K562 (cell line): ENCODE results near the gene ALG11. TPM values are rescaled to one million over a fixed set of nuclear protein-coding genes. Genes with fewer than 3 reads are reported as not detected.

ENCODE experiments used
- ATAC-seq: fragments of 200-7000 bp; cut with Tn5 transposase; 3 replicates; pipeline ENCODE4 v1.9.1; 2020; ENCODE audit warnings: moderate library complexity
- BruUV-seq: library from RNA; stranded (reverse); fragments of 400-500 nt; replicated peaks from 2 replicates; lab custom pipeline; 2021; lab: Mats Ljungman, UMichigan
- CTCF ChIA-PET: fragments of 300-600 bp; formaldehyde crosslinking; extraction: SDS; loops from one replicate; lab custom pipeline; 2021; ENCODE audit warnings: low intra/inter-chr PET ratio; lab: Yijun Ruan, JAX
- POLR2A ChIA-PET: fragments of 300-600, 350-650 bp; sonication (Branson Sonifier 250); formaldehyde crosslinking; extraction: SDS; loops from one replicate; lab custom pipeline; 2021; ENCODE audit warnings: antibody characterized with exemption, inconsistent platforms; lab: Yijun Ruan, JAX
- DNase-seq, 4 experiments: peaks; one replicate each; pipeline versions ENCODE4 v3.0.0 to v3.0.0-alpha.2; 2011 to 2018; ENCODE audit warnings: low spot score in 3 of 4, mixed read lengths in 3 of 4; ENCODE audit errors: extremely low read depth in 1 of 4
- FAIRE-seq: peaks from 2 replicates; lab custom pipeline; 2011; peaks lifted over from hg19 to GRCh38; lab: Jason Lieb, UNC
- H2AFZ ChIP-seq: 2 replicates; pipeline ENCODE4 v1.6.0; 2011; ENCODE audit warnings: low read depth, low read length, control low read depth, inconsistent platforms
- H3K27ac ChIP-seq: fragments of 200-600 bp; 3 replicates; pipeline ENCODE4 v1.8.0; 2011; ENCODE audit warnings: low read depth, mild to moderate bottlenecking, control low read depth, inconsistent platforms, low read length, moderate library complexity, mixed read lengths; ENCODE audit errors: extremely low read depth
- H3K27me3 ChIP-seq, 2 experiments: fragments of 300-600 bp in 1 of 2; 2 replicates in 1 of 2; 3 replicates in 1 of 2; pipeline versions ENCODE4 v1.6.0 to v1.8.0; 2011; ENCODE audit warnings: inconsistent platforms in 2 of 2, low read length in 2 of 2, mild to moderate bottlenecking in 1 of 2, mixed read lengths in 1 of 2, moderate library complexity in 1 of 2; ENCODE audit not compliant: control insufficient read depth in 2 of 2, insufficient read depth in 2 of 2
- H3K36me3 ChIP-seq: fragments of 300-600 bp; 3 replicates; pipeline ENCODE4 v1.8.0; 2011; ENCODE audit warnings: mild to moderate bottlenecking, low read length, inconsistent platforms; ENCODE audit not compliant: control insufficient read depth, insufficient read depth
- H3K4me1 ChIP-seq, 2 experiments: fragments of 200-600 bp in 1 of 2; replicated peaks in 1 of 2; 2 replicates in 1 of 2; 3 replicates in 1 of 2; pipeline versions ENCODE4 v1.5.1 to v1.8.0; 2011; ENCODE audit warnings: inconsistent platforms in 2 of 2, low read length in 2 of 2, mild to moderate bottlenecking in 1 of 2, mixed read lengths in 1 of 2, moderate library complexity in 1 of 2; ENCODE audit not compliant: control insufficient read depth in 2 of 2, insufficient read depth in 2 of 2
- H3K4me2 ChIP-seq: 2 replicates; pipeline ENCODE4 v1.6.1; 2011; ENCODE audit warnings: low read length, control low read depth, inconsistent platforms, mixed read lengths; ENCODE audit not compliant: insufficient read depth
- H3K4me3 ChIP-seq: fragments of 200-600 bp; sonication (generic), shearing (Covaris generic); 2 replicates; pipeline ENCODE4 v1.5.1; 2016; ENCODE audit warnings: control low read depth, inconsistent platforms
- H3K79me2 ChIP-seq: fragments of 200-600 bp; 3 replicates; pipeline ENCODE4 v1.8.0; 2011; ENCODE audit warnings: low read length, inconsistent platforms; ENCODE audit not compliant: control insufficient read depth, insufficient read depth
- H3K9ac ChIP-seq, 2 experiments: 2 replicates each; pipeline versions ENCODE4 v1.6.0 to v1.6.1; 2011; ENCODE audit warnings: low read depth in 2 of 2, low read length in 2 of 2, control low read depth in 1 of 2, inconsistent platforms in 1 of 2, mild to moderate bottlenecking in 1 of 2, mixed read lengths in 1 of 2; ENCODE audit not compliant: insufficient read depth in 1 of 2
- H3K9me1 ChIP-seq: one replicate; pipeline ENCODE4 v1.6.0; 2011; ENCODE audit warnings: inconsistent platforms, mild to moderate bottlenecking, low read length, moderate library complexity; ENCODE audit not compliant: control insufficient read depth, insufficient read depth
- H3K9me3 ChIP-seq: replicated peaks from 2 replicates; pipeline ENCODE4 v1.5.1; 2011; ENCODE audit warnings: low read depth, low read length, inconsistent platforms; ENCODE audit not compliant: control insufficient read depth, insufficient read depth
- H4K20me1 ChIP-seq: replicated peaks from 2 replicates; pipeline ENCODE4 v1.6.1; 2011; ENCODE audit warnings: low read length, inconsistent platforms, mixed read lengths; ENCODE audit not compliant: control insufficient read depth, insufficient read depth
- AFF4 ChIP-seq: sonication (generic); formaldehyde crosslinking; IDR thresholded peaks from 2 replicates; pipeline ENCODE4 v1.8.0; 2023; ENCODE audit warnings: mild to moderate bottlenecking, missing genetic modification reagents
- ARID2 ChIP-seq: fragments of 450-650 bp; IDR thresholded peaks from 2 replicates; pipeline ENCODE4 v1.6.1; 2017; ENCODE audit warnings: antibody characterized with exemption, mild to moderate bottlenecking
- C11orf30 ChIP-seq: fragments of 450-650 bp; IDR thresholded peaks from 2 replicates; pipeline ENCODE4 v1.6.1; 2016; ENCODE audit warnings: low read depth, mild to moderate bottlenecking
- CSDE1 ChIP-seq, 2 experiments: fragments of 450-650 bp; IDR thresholded peaks; 2 replicates each; pipeline ENCODE4 v1.6.1; 2016; ENCODE audit warnings: mild to moderate bottlenecking in 1 of 2
- GTF2E2 ChIP-seq: fragments of 200-800 bp; sonication (Bioruptor generic); IDR thresholded peaks from 2 replicates; pipeline ENCODE4 v1.6.1; 2016; ENCODE audit warnings: missing genetic modification characterization, missing compliant biosample characterization
- HDAC1 ChIP-seq, 2 experiments: fragments of 450-650 bp; IDR thresholded peaks; 2 replicates each; pipeline ENCODE4 v1.6.1; 2016 to 2017; ENCODE audit warnings: inconsistent platforms in 1 of 2, mild to moderate bottlenecking in 1 of 2, moderate library complexity in 1 of 2
- LCOR ChIP-seq: sonication (generic); formaldehyde crosslinking; IDR thresholded peaks from 2 replicates; pipeline ENCODE4 v1.8.0; 2022; ENCODE audit warnings: mild to moderate bottlenecking, missing genetic modification reagents
- MYNN ChIP-seq, 2 experiments: sonication (generic); formaldehyde crosslinking in 1 of 2; IDR thresholded peaks; 2 replicates each; pipeline versions ENCODE4 v1.5.0 to v1.6.1; 2016 to 2020; ENCODE audit warnings: antibody characterized with exemption in 1 of 2, missing genetic modification reagents in 1 of 2
- NBN ChIP-seq: fragments of 450-650 bp; IDR thresholded peaks from 2 replicates; pipeline ENCODE4 v1.6.1; 2016; ENCODE audit warnings: low read depth, mild to moderate bottlenecking
- NR2C1 ChIP-seq, 2 experiments: fragments of 450-650 bp; IDR thresholded peaks; 2 replicates each; pipeline ENCODE4 v1.6.1; 2017; ENCODE audit warnings: mild to moderate bottlenecking in 2 of 2, antibody characterized with exemption in 1 of 2, inconsistent platforms in 1 of 2, missing compliant biosample characterization in 1 of 2, missing genetic modification characterization in 1 of 2
- SRSF7 ChIP-seq: fragments of 200-400 bp; formaldehyde crosslinking; optimal IDR thresholded peaks from 2 replicates; pipeline ENCODE3; 2017; ENCODE audit warnings: mild to moderate bottlenecking, low read depth, low read length
- TAF9B ChIP-seq: fragments of 450-650 bp; IDR thresholded peaks from 2 replicates; pipeline ENCODE4 v1.6.1; 2018; ENCODE audit warnings: mild to moderate bottlenecking; ENCODE audit not compliant: partially characterized antibody
- ZFPM2 ChIP-seq: fragments of 250-450 bp; sonication (Bioruptor Pico); IDR thresholded peaks from 2 replicates; pipeline ENCODE4 v1.5.1; 2022; ENCODE audit warnings: mild to moderate bottlenecking
- ZNF165 ChIP-seq: fragments of 250-450 bp; sonication (Bioruptor Pico); IDR thresholded peaks from 2 replicates; pipeline ENCODE4 v1.4.0; 2020; ENCODE audit warnings: borderline replicate concordance
- ZNF586 ChIP-seq: fragments of 450-650 bp; formaldehyde crosslinking; conservative IDR thresholded peaks from 2 replicates; pipeline ENCODE4 v1.4.0; 2020; ENCODE audit warnings: mild to moderate bottlenecking, moderate library complexity
- WGBS: fragments of 100-300 bp; shearing (Covaris generic); methylation state at CpG from one replicate; pipeline ENCODE4 v1.1.6; 2016; ENCODE audit warnings: low coverage, mixed read lengths; ENCODE audit not compliant: insufficient coverage; ENCODE audit errors: missing lambda C conversion rate; 5-methylcytosine and 5-hydroxymethylcytosine counted together
- in situ Hi-C: fragments of 300-500 bp; cut with MboI; formaldehyde crosslinking; loops from 4 replicates; pipeline ENCODE4 v1.15.0; 2018; ENCODE audit warnings: inconsistent platforms, mixed read lengths
- intact Hi-C: fragments of 100-400 bp; cut with micrococcal nuclease; formaldehyde crosslinking; loops from 2 replicates; pipeline ENCODE4 v1.14.2; 2022
- polyA plus RNA-seq, 8 experiments: library from polyadenylated mRNA; depleted of rRNA in 4 of 8; stranded (reverse) in 5 of 8; unstranded in 3 of 8; fragments of >200 nt; fragmentation: Nextera tagmentation in 2 of 8; fragmentation: Illumina TruSeq in 1 of 8; extraction: Ambion mirVana in 2 of 8; extraction: Trizol in 1 of 8; gene quantifications; 2 replicates each; pipeline versions ENCODE4 v1.2.1 to v1.2.3, GENCODE V29; 2011 to 2014; ENCODE audit warnings: inconsistent platforms in 1 of 8, missing spikeins in 1 of 8
- total RNA-seq, 7 experiments: library from RNA; depleted of rRNA in 6 of 7; stranded (reverse); fragments of >200 nt in 6 of 7; fragmentation: Illumina TruSeq in 2 of 7; extraction: Trizol in 2 of 7; gene quantifications; 2 replicates each; pipeline versions ENCODE4 v1.2.1 to v1.2.3, GENCODE V29; 2011 to 2021; ENCODE audit warnings: low replicate concordance in 1 of 7
- TF ChIP-seq, protein P1 (sequence below): fragments of 250-450 bp; sonication (Bioruptor Pico); IDR thresholded peaks from 2 replicates; pipeline ENCODE4 v1.8.0; 2021; ENCODE audit warnings: borderline replicate concordance, mild to moderate bottlenecking, moderate library complexity; ENCODE audit not compliant: poor library complexity, severe bottlenecking

Gene ALG11
- total and polyA plus RNA-seq, 9 of the 15 experiments (the other 6 are each of a cell fraction or from before 2014, with no cell fraction given): 7.3 to 19.2 (median 16.3) TPM

DNA sequence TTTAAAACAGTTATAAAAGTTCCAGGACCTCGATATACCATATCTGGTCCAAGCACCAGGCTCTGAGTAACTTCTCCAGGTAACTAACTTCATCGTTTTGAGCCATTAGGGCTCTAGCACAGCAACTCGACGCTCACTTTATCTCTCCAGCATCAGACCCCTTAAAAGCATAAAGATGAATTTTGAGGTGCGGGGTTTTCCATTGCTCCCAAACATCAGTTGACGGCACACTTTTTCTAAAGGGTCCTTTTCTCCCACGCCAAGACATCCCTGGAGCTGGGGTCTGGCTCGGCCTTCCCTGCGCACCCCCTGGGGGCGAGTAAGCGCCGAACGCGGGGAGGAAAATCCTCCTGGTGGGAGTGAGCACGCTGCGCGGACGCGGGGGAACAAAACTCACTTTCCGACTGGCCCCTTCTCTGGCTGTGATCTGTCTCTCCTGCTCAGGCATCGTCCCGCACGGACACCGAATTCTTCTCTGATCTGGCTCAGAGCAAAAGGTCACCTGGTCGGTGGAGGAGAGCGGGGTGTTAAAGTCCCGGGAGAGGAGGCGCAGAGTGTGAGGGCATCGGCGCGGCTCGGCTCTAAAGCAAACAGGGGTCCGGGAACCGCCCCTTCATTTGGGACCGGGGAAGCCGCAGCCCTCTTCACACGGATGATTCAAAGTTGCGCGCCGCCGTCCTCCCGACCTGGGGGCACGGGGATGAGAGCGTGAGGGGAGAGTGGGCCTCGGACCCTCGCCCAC lies 1.1 kb upstream of the ALG11 start, which contains the start of gene ATP7B (continued):
- TF ChIP-seq AFF4: peak; percentile 43; the same call in 1 of the 2 replicates
- peak; percentile 19; the same call in 1 of the 2 replicates for TF ChIP-seq LCOR

- peak overlapping the region; percentile 84 for H3K27ac ChIP-seq
- H3K79me2 ChIP-seq: peaks cover 86% of the 10 kb centered on the region
- FAIRE-seq: no peak
- TF ChIP-seq NR2C1 (IDR thresholded peaks at IDR 0.05): peak; percentile 27
- TF ChIP-seq NR2C1 (tag; IDR thresholded peaks at IDR 0.05): no peak
- TF ChIP-seq HDAC1 (IDR thresholded peaks at IDR 0.05): peak in 1 of 2 experiments; percentile 31; a peak in 1 of 4 replicates
- TF ChIP-seq, protein P1, sequence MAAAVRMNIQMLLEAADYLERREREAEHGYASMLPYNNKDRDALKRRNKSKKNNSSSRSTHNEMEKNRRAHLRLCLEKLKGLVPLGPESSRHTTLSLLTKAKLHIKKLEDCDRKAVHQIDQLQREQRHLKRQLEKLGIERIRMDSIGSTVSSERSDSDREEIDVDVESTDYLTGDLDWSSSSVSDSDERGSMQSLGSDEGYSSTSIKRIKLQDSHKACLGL (CRISPR knock-in tag): no peak
- TF ChIP-seq TAF9B: peak; percentile 14
- no peak for TF ChIP-seq ZFPM2 (CRISPR knock-in tag)
- peak; percentile 8 for TF ChIP-seq C11orf30
- TF ChIP-seq ZNF165 (CRISPR knock-in tag): no peak
- TF ChIP-seq CSDE1 (IDR thresholded peaks at IDR 0.05): peak in 1 of 2 experiments; percentile 49; a peak in 1 of 4 replicates
- TF ChIP-seq NBN: 0 out of 2 replicates have a peak, but pooled peaks have one; percentile 17
- TF ChIP-seq ZNF586 (CRISPR knock-in tag): no peak
- TF ChIP-seq GTF2E2 (tag): 0 out of 2 replicates have a peak, but pooled peaks have one; percentile 42
- TF ChIP-seq ARID2: no peak
- no peak for TF ChIP-seq MYNN (IDR thresholded peaks at IDR 0.05)
- TF ChIP-seq MYNN (CRISPR knock-in tag; IDR thresholded peaks at IDR 0.05): no peak
- no peak for TF ChIP-seq SRSF7
These were observed 276 bp downstream of the ALG11 start for GRCh38 chr13:52012512-52012836.

More at GRCh38 chr13:52012512-52012836, 276 bp downstream of the ALG11 start:
- H3K9ac ChIP-seq: peak overlapping the region; percentile 83 to 86
- H3K4me3 ChIP-seq: peak overlapping the region; percentile 90
- in situ Hi-C loops: no loop called here
- peak overlapping the region; percentile 83; the same call in 1 of the 2 replicates for H3K4me2 ChIP-seq
- no peaks in the 10 kb centered on the region for H3K9me1 ChIP-seq
- H3K36me3 ChIP-seq: peaks cover 7% of the 10 kb centered on the region; the same call in 1 of the 3 replicates
- intact Hi-C loops: no loop called here
- 0% methylated on average over 7 of the region's 8 CpGs for WGBS
- H3K27me3 ChIP-seq: no peaks in the 10 kb centered on the region
- ATAC-seq (no peak; the same call in 2 of the 3 replicates), DNase-seq (no peak)
- no peaks in the 10 kb centered on the region for H3K9me3 ChIP-seq
- H2AFZ ChIP-seq: peak overlapping the region; percentile 83
- H4K20me1 ChIP-seq: no peaks in the 10 kb centered on the region
- TSS peak; percentile 77 for BruUV-seq
- CTCF ChIA-PET: no interaction called here
- peaks cover 9 to 13% of the 10 kb centered on the region in 2 experiments; a peak in 4 of 5 replicates for H3K4me1 ChIP-seq
- POLR2A ChIA-PET: interaction anchor here (0.7 to 1.6 kb wide), 4 partner anchors 9 to 80 kb away, joined by 3 to 7 read pairs (median 4); no protein-coding TSS in a partner anchor
